HG03139 (cell line): ENCODE results near the gene EPHB6.

Source experiments
- ATAC-seq: cut with Tn5 transposase; IDR thresholded peaks from one replicate; pipeline ENCODE4 v1.9.1; 2021; ENCODE audit not compliant: unreplicated experiment

EPHB6 gene

GRCh38 chr7:142894112-142894984, 39.5 kb downstream of the EPHB6 start:
- no peak for ATAC-seq

GRCh38 chr7:142894985-142895593, 40.2 kb downstream of the EPHB6 start:
- no peak for ATAC-seq

GRCh38 chr7:142896151-142896550, 41.3 kb downstream of the EPHB6 start:
- no peak for ATAC-seq

GRCh38 chr7:142896741-142897379, 42.0 kb downstream of the EPHB6 start:
- no peak for ATAC-seq

- no peak for ATAC-seq
Measured at GRCh38 chr7:142897691-142898090, 42.8 kb downstream of the EPHB6 start.

- ATAC-seq, result no peak
Measured at GRCh38 chr7:142898377-142899170, 43.7 kb downstream of the EPHB6 start.

GRCh38 chr7:142899661-142900060, 44.8 kb downstream of the EPHB6 start:
- ATAC-seq, result no peak

- ATAC-seq, result no peak
Measured at GRCh38 chr7:142901426-142902259, 46.8 kb downstream of the EPHB6 start.

- ATAC-seq, result no peak
Measured at GRCh38 chr7:142904128-142904527, 49.3 kb downstream of the EPHB6 start.

- ATAC-seq, result no peak
Measured at GRCh38 chr7:142905759-142906158, 50.9 kb downstream of the EPHB6 start.

GRCh38 chr7:142906643-142907042, 51.8 kb downstream of the EPHB6 start:
- ATAC-seq, result no peak

- ATAC-seq, result no peak
Measured at GRCh38 chr7:142908290-142908689, 53.4 kb downstream of the EPHB6 start.

- no peak for ATAC-seq
Measured at GRCh38 chr7:142908921-142909890, 54.3 kb downstream of the EPHB6 start.

GRCh38 chr7:142910031-142910433, 55.2 kb downstream of the EPHB6 start:
- no peak for ATAC-seq

GRCh38 chr7:142910481-142910880, 55.6 kb downstream of the EPHB6 start:
- no peak for ATAC-seq

GRCh38 chr7:142913051-142913450, 58.2 kb downstream of the EPHB6 start:
- ATAC-seq, result no peak

- ATAC-seq, result no peak
Measured at GRCh38 chr7:142913566-142913965, 58.7 kb downstream of the EPHB6 start.

- no peak for ATAC-seq
Measured at GRCh38 chr7:142914121-142914520, 59.2 kb downstream of the EPHB6 start.

GRCh38 chr7:142915315-142915714, 60.4 kb downstream of the EPHB6 start:
- no peak for ATAC-seq
